ENCODE measurements around the gene PTGER4.

Gene PTGER4

GRCh38 chr5:40669606-40670390 lies 9.9 kb upstream of the PTGER4 start:
- TF ChIP-seq EZH2 (optimal IDR thresholded peaks at IDR 0.05; ENCODE audit: low read depth, low read length) (no peak), EZH2phosphoT487 (IDR thresholded peaks at IDR 0.05; ENCODE audit: low read length) (no peak), CTCF (IDR thresholded peaks at IDR 0.05; ENCODE audit: low read length) (no peak)
- Histone ChIP-seq H4K20me1 (ENCODE audit: insufficient read depth, low read length) (no peaks in the 10 kb centered on the region), H3K9ac (ENCODE audit: low read length) (no peak overlapping the region), H3K27me3 (replicated peaks; ENCODE audit: insufficient read depth, low read length) (no peaks in the 10 kb centered on the region), H3K4me2 (ENCODE audit: low read depth, low read length) (no peak overlapping the region), H3K9me2 (replicated peaks; ENCODE audit: insufficient read depth, low read length) (no peaks in the 10 kb centered on the region), H3K4me3 (ENCODE audit: low read length) (no peak overlapping the region), H3K27ac (ENCODE audit: low read length) (no peak overlapping the region), H3F3A (ENCODE audit: insufficient read depth, low read length) (no peaks in the 10 kb centered on the region), H2AFZ (ENCODE audit: low read length) (no peak overlapping the region), H3K4me1 (ENCODE audit: low read length) (no peaks in the 10 kb centered on the region), H3K79me2 (ENCODE audit: low read length) (no peaks in the 10 kb centered on the region), H3K36me3 (replicated peaks; ENCODE audit: insufficient read depth, low read length) (no peaks in the 10 kb centered on the region), H3K9me3 (replicated peaks; ENCODE audit: insufficient read depth, low read length) (no peaks in the 10 kb centered on the region)
- DNase-seq, result no peak

GRCh38 chr5:40672425-40672824 lies 7.3 kb upstream of the PTGER4 start:
- no peaks in the 10 kb centered on the region for H3K36me3 ChIP-seq (replicated peaks; ENCODE audit: insufficient read depth, low read length)
- no peak overlapping the region for H3K4me2 ChIP-seq (ENCODE audit: low read depth, low read length)
- no peaks in the 10 kb centered on the region for H4K20me1 ChIP-seq (ENCODE audit: insufficient read depth, low read length)
- H3F3A ChIP-seq (ENCODE audit: insufficient read depth, low read length), result no peaks in the 10 kb centered on the region
- no peak overlapping the region for H3K27ac ChIP-seq (ENCODE audit: low read length)
- DNase-seq, result no peak
- H3K9me2 ChIP-seq (replicated peaks; ENCODE audit: insufficient read depth, low read length), result no peaks in the 10 kb centered on the region
- no peak for TF ChIP-seq EZH2 (optimal IDR thresholded peaks at IDR 0.05; ENCODE audit: low read depth, low read length)
- TF ChIP-seq EZH2phosphoT487 (IDR thresholded peaks at IDR 0.05; ENCODE audit: low read length), result no peak
- TF ChIP-seq CTCF (IDR thresholded peaks at IDR 0.05; ENCODE audit: low read length), result no peak
- H3K9me3 ChIP-seq (replicated peaks; ENCODE audit: insufficient read depth, low read length), result no peaks in the 10 kb centered on the region
- H3K9ac ChIP-seq (ENCODE audit: low read length), result no peak overlapping the region
- H3K79me2 ChIP-seq (ENCODE audit: low read length), result no peaks in the 10 kb centered on the region
- H3K4me3 ChIP-seq (ENCODE audit: low read length), result no peak overlapping the region
- no peaks in the 10 kb centered on the region for H3K27me3 ChIP-seq (replicated peaks; ENCODE audit: insufficient read depth, low read length)
- peaks cover 5% of the 10 kb centered on the region for H3K4me1 ChIP-seq (ENCODE audit: low read length)
- no peak overlapping the region for H2AFZ ChIP-seq (ENCODE audit: low read length)

- H3K4me3 ChIP-seq (ENCODE audit: low read length), result no peak overlapping the region
- no peak overlapping the region for H3K9ac ChIP-seq (ENCODE audit: low read length)
- no peak overlapping the region for H2AFZ ChIP-seq (ENCODE audit: low read length)
- TF ChIP-seq EZH2phosphoT487 (IDR thresholded peaks at IDR 0.05; ENCODE audit: low read length) (no peak), EZH2 (optimal IDR thresholded peaks at IDR 0.05; ENCODE audit: low read depth, low read length) (no peak), CTCF (IDR thresholded peaks at IDR 0.05; ENCODE audit: low read length) (no peak)
- H3K79me2 ChIP-seq (ENCODE audit: low read length), result no peaks in the 10 kb centered on the region
- peaks cover 9% of the 10 kb centered on the region for H3K4me1 ChIP-seq (ENCODE audit: low read length)
- no peak for DNase-seq
- no peaks in the 10 kb centered on the region for H3K36me3 ChIP-seq (replicated peaks; ENCODE audit: insufficient read depth, low read length)
- no peak overlapping the region for H3K4me2 ChIP-seq (ENCODE audit: low read depth, low read length)
- no peaks in the 10 kb centered on the region for H3K27me3 ChIP-seq (replicated peaks; ENCODE audit: insufficient read depth, low read length)
- H3K27ac ChIP-seq (ENCODE audit: low read length), result no peak overlapping the region
- peaks cover 18% of the 10 kb centered on the region for H3F3A ChIP-seq (ENCODE audit: insufficient read depth, low read length)
- H3K9me2 ChIP-seq (replicated peaks; ENCODE audit: insufficient read depth, low read length), result no peaks in the 10 kb centered on the region
- H3K9me3 ChIP-seq (replicated peaks; ENCODE audit: insufficient read depth, low read length), result no peaks in the 10 kb centered on the region
- H4K20me1 ChIP-seq (ENCODE audit: insufficient read depth, low read length), result no peaks in the 10 kb centered on the region
Observed at GRCh38 chr5:40674661-40675235, 5.0 kb upstream of the PTGER4 start.

Data from MM.1S (cell line).